NCI-H82 treated with DMSO at 0.1 percent for 48 hours (cell line): ENCODE measurements around the gene ATP8B4.

Source experiments
- DNase-seq: peaks from one replicate; lab custom pipeline; 2025; ENCODE audit not compliant: unreplicated experiment; lab: John Stamatoyannopoulos, UW

Gene ATP8B4

GRCh38 chr15:49901996-49902684, 216.9 kb downstream of the ATP8B4 start:
- DNase-seq, result no peak

DNA sequence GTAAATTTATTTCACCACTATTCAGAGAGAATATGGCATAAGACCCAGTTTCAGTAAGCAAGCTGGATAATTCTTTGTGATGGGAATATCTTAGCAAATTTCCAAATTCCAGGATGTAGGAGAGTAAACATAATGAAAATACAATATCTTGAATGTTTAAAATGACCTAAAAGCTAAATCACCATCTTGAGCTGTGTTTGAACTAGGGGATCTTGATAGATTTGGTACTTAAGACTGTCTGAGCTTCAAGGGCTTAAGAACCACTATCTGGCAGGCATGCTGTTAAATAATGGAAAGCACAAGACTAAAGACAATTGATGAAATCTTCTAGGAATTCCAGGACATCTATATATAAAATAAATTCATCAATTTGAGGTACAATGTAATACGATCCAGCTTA, 217.7 kb downstream of the ATP8B4 start:
- DNase-seq, result no peak

- no peak for DNase-seq
Observed at GRCh38 chr15:49900903-49901235, 218.2 kb downstream of the ATP8B4 start.

- DNase-seq, result no peak
Observed at GRCh38 chr15:49900006-49900902, 218.8 kb downstream of the ATP8B4 start.

GRCh38 chr15:49898575-49899283, 220.3 kb downstream of the ATP8B4 start:
- no peak for DNase-seq

GRCh38 chr15:49898097-49898496, 220.9 kb downstream of the ATP8B4 start:
- no peak for DNase-seq

DNA sequence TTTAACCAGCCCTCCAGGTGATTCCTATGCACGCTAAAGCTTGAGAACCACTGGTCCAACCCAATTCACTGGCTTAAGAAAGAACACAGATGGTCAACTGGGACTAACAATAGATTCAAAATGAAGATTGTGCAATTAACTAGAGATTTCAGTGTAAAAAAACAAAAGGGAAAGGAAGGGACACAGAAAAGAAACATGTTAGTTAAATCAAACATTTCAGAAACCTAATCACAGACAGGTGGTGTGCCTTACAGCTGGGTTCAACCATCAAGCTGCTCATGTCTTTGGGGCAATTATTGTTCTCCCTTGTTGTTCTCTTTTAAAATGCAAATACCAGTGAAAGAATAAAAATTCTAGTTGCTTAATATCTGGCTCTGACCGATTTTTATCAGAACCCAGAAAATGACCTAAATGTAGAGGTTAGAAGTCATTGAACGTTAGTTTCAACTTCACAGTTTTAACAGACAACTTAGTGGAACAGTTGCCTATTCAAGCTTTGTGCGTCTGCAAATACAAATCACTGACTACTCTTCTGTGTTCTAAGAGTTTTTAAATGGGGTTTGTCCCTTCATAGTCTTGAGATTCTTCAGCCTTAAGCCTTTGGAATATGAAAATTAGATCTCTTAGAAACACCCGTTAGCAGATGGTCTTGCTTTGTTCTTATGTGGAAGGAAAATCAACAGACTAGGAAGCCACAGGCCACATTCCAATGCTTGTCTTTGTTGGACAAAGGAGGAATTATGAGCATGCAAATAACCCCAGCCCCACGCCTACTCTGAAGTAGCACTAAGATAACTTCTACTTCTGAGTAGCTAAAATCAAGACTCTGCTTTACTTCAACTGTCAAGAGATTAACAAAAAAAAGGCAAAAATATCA, 223.4 kb downstream of the ATP8B4 start:
- no peak for DNase-seq

- DNase-seq, result no peak
Observed at GRCh38 chr15:49890689-49891088, 228.3 kb downstream of the ATP8B4 start.

DNA sequence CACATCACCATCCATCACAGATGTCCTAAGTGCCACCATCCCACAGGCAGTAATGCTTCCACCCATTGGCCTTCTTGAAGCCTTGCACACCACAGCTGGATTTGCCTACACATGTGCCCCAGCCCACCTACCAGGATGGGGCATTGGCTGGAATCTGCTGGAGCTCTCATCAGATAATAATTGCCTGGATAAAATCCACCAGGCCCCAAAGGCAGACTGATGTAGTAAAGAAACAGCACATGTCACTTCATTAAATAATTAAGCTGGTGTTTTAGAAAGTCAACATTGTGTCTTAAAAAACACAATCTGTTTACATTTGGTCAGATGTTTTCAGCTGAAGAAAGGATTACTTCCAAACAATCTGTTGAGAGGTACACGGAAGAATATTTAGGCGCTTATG, 229.5 kb downstream of the ATP8B4 start:
- no peak for DNase-seq

- no peak for DNase-seq
Observed at GRCh38 chr15:49888734-49889133, 230.3 kb downstream of the ATP8B4 start.

GRCh38 chr15:49888323-49888693, 230.7 kb downstream of the ATP8B4 start:
- no peak for DNase-seq

DNA sequence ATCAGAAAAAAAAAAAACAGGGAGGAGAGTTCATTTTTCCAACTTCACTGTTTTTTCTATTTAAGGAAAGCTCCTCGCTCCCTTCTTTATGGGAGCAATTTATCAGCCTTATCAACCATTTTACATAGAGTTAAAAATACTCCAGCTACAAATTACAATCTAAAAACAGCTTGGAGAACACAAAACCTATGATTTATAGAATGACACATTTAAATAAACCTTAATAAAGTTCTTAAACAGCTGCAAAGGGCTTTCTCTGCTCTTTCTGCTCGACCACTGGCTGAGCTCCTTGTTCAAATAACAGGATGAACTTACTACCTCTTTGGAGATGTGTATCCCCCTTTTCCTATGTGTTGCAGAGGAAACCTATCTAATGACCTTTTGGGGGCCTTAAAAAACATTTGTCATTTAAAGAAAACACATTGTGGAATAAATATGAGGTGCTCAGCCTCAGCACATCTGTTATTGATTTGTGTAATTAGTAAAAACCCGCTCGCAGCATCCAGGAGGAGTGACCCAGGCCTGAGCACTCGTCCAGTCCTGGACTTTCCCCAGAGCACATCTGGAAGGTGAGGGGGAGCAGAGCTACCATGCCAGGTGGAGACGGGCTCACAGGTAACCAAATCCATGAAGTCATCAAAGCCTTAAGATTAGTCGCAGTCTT, 231.2 kb downstream of the ATP8B4 start:
- DNase-seq, result no peak

GRCh38 chr15:49883121-49883520, 235.9 kb downstream of the ATP8B4 start:
- DNase-seq, result no peak

DNA sequence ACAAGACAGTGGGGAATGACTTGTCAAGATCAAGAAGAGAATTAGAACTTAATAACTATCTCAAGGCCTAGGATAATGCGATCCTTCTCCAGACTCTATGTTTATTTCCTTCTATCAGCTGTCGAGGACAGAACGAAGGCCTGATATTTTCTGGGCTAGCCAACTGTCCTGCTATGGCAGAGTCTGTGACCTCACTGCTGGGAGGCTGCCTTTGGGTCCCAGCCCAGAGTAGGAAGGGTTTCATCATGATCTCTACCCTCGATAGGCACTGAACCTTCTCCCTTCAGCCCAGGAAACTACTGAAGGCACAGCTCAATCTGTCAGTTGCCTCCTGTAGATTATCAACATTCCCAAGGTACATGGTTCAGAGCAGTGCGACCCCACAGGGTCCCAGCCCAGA, 237.2 kb downstream of the ATP8B4 start:
- DNase-seq, result no peak

GRCh38 chr15:49881433-49881832, 237.6 kb downstream of the ATP8B4 start:
- DNase-seq, result no peak

- no peak for DNase-seq
Observed at GRCh38 chr15:49877873-49878521, 241.0 kb downstream of the ATP8B4 start.

GRCh38 chr15:49877117-49877872, 241.7 kb downstream of the ATP8B4 start:
- DNase-seq, result peak; percentile 46

GRCh38 chr15:49876401-49877038, 242.5 kb downstream of the ATP8B4 start:
- DNase-seq, result peak; percentile 13

- no peak for DNase-seq
Observed at GRCh38 chr15:49875392-49875791, 243.6 kb downstream of the ATP8B4 start.
